Measurements from ENCODE around the gene DYRK3. TPM values are rescaled to one million over a fixed set of nuclear protein-coding genes. Genes with fewer than 3 reads are reported as not detected.

The DYRK3 gene
- total and polyA plus RNA-seq, 7 donors, result 0.60 to 7.8 (median 3.2) TPM

GRCh38 chr1:206657751-206658150, 22.4 kb downstream of the DYRK3 start:
- Histone ChIP-seq H3K9me3 (no peaks in the 10 kb centered on the region), H3K4me1 (peaks cover 0 to 5% (median 2%) of the 10 kb centered on the region in 4 donors), H3K4me3 (no peak overlapping the region), H3K27ac (no peak overlapping the region), H3K27me3 (peaks cover 0 to 5% (median 0%) of the 10 kb centered on the region in 3 donors), H3K36me3 (no peaks in the 10 kb centered on the region)
- DNase-seq, result no peak
- intact Hi-C loops (cut with DNase I), result no loop called here
- 47 to 70% methylated on average over 6 of the region's 6 CpGs for WGBS, 2 donors
- no peak for TF ChIP-seq EP300 (IDR thresholded peaks at IDR 0.05)
- TF ChIP-seq POLR2AphosphoS5 (IDR thresholded peaks at IDR 0.05), result no peak
- TF ChIP-seq POLR2A (IDR thresholded peaks at IDR 0.05), result no peak
- TF ChIP-seq CTCF (IDR thresholded peaks at IDR 0.05), result no peak

- Histone ChIP-seq H3K36me3 (no peaks in the 10 kb centered on the region), H3K4me3 (no peak overlapping the region), H3K9me3 (no peaks in the 10 kb centered on the region), H3K27me3 (peaks cover 0 to 5% (median 0%) of the 10 kb centered on the region in 3 donors), H3K27ac (no peak overlapping the region), H3K4me1 (peaks cover 0 to 6% (median 3%) of the 10 kb centered on the region in 4 donors)
- no peak for TF ChIP-seq POLR2A (IDR thresholded peaks at IDR 0.05)
- TF ChIP-seq CTCF (IDR thresholded peaks at IDR 0.05), result peak in 3 of 4 experiments; percentile 31 to 61 (median 32)
- TF ChIP-seq EP300 (IDR thresholded peaks at IDR 0.05), result no peak
- no peak for DNase-seq
- intact Hi-C loops (cut with DNase I), result no loop called here
- WGBS, 2 donors, result 38 to 75% methylated on average over 22 of the region's 22 CpGs
Observed at GRCh38 chr1:206658264-206658980, 23.1 kb downstream of the DYRK3 start.

- no peak for DNase-seq
- Histone ChIP-seq H3K36me3 (no peaks in the 10 kb centered on the region), H3K9me3 (no peaks in the 10 kb centered on the region), H3K27ac (peak overlapping the region in 1 of 4 donors; percentile 4), H3K27me3 (peaks cover 0 to 5% (median 0%) of the 10 kb centered on the region in 3 donors), H3K4me1 (peaks cover 0 to 12% (median 8%) of the 10 kb centered on the region in 4 donors), H3K4me3 (no peak overlapping the region)
- intact Hi-C loops (cut with DNase I), result no loop called here
- 38 to 51% methylated on average over 7 of the region's 7 CpGs for WGBS, 2 donors
- no peak for TF ChIP-seq POLR2A (IDR thresholded peaks at IDR 0.05)
- no peak for TF ChIP-seq POLR2AphosphoS5 (IDR thresholded peaks at IDR 0.05)
- TF ChIP-seq EP300 (IDR thresholded peaks at IDR 0.05), result no peak
- no peak for TF ChIP-seq CTCF (IDR thresholded peaks at IDR 0.05)
Observed at GRCh38 chr1:206658981-206659273, 23.6 kb downstream of the DYRK3 start.

- TF ChIP-seq POLR2A (IDR thresholded peaks at IDR 0.05), result no peak
- TF ChIP-seq EP300 (IDR thresholded peaks at IDR 0.05), result no peak
- no peak for TF ChIP-seq CTCF (IDR thresholded peaks at IDR 0.05)
- TF ChIP-seq POLR2AphosphoS5 (IDR thresholded peaks at IDR 0.05), result no peak
- Histone ChIP-seq H3K4me1 (peaks cover 0 to 19% (median 14%) of the 10 kb centered on the region in 4 donors), H3K27me3 (peaks cover 0 to 5% (median 0%) of the 10 kb centered on the region in 3 donors), H3K4me3 (no peak overlapping the region), H3K27ac (no peak overlapping the region), H3K9me3 (no peaks in the 10 kb centered on the region), H3K36me3 (no peaks in the 10 kb centered on the region)
- WGBS, 2 donors, result 92 to 96% methylated on average over 4 of the region's 4 CpGs
- DNase-seq, result no peak
- intact Hi-C loops (cut with DNase I), result no loop called here
Observed at GRCh38 chr1:206660136-206660535, 24.8 kb downstream of the DYRK3 start.
